ENCODE data around the gene JPH3.

DNA sequence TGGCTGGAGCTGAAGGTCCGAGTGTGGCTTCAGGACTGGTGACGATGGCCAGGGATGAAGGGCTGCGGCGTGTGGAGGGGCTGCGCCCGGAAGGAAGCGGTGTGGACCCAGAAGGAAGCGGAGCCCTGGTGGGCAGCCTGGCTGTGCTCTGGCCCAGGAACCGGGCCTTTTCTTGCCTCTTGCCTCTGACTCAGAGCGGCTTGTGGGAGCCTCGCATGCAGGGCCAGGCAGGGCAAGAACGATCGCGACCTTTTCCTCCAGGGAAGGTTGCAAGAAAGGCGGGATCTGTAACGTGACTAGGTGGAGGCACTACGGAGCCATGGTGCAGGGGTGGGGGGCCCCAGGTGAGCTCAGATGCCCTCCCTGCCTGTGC lies 78.0 kb downstream of the JPH3 start:
- no peak for TF ChIP-seq CTCF (conservative IDR thresholded peaks at IDR 0.05; ENCODE audit: low read depth, low read length)
- TF ChIP-seq EZH2 (IDR thresholded peaks at IDR 0.05; ENCODE audit: borderline replicate concordance, low read depth, low read length, poor library complexity, severe bottlenecking) = no peak

All from A673 (cell line).